DMS53 treated with DMSO at 0.1 percent for 48 hours (cell line): Measurements from ENCODE around the gene LAGE3.

Experiments used
- DNase-seq: peaks from one replicate; lab custom pipeline; 2025; ENCODE audit not compliant: unreplicated experiment; lab: John Stamatoyannopoulos, UW

The LAGE3 gene

GRCh38 chrX:154477891-154478477 is 1.1 kb downstream of the LAGE3 start:
- no peak for DNase-seq

- no peak for DNase-seq
Observed at GRCh38 chrX:154476821-154477220, 2.3 kb downstream of the LAGE3 start.

GRCh38 chrX:154473683-154474082 is 5.4 kb downstream of the LAGE3 start:
- DNase-seq: no peak

- no peak for DNase-seq
Observed at GRCh38 chrX:154472685-154473632, 6.1 kb downstream of the LAGE3 start.

GRCh38 chrX:154471839-154472684 is 7.0 kb downstream of the LAGE3 start:
- no peak for DNase-seq

GRCh38 chrX:154470914-154471568 is 8.0 kb downstream of the LAGE3 start:
- DNase-seq: no peak

GRCh38 chrX:154470434-154470833 is 8.6 kb downstream of the LAGE3 start:
- no peak for DNase-seq

GRCh38 chrX:154469880-154470279 is 9.2 kb downstream of the LAGE3 start:
- DNase-seq: no peak

GRCh38 chrX:154469114-154469513 is 10.0 kb downstream of the LAGE3 start:
- DNase-seq: no peak

- DNase-seq: no peak
Observed at GRCh38 chrX:154468217-154468616, 10.9 kb downstream of the LAGE3 start.

GRCh38 chrX:154467556-154467955 is 11.5 kb downstream of the LAGE3 start:
- no peak for DNase-seq

- DNase-seq: no peak
Observed at GRCh38 chrX:154466907-154467306, 12.2 kb downstream of the LAGE3 start.

GRCh38 chrX:154466036-154466435 is 13.0 kb downstream of the LAGE3 start:
- DNase-seq: no peak

- DNase-seq: no peak
Observed at GRCh38 chrX:154465601-154466000, 13.5 kb downstream of the LAGE3 start.

GRCh38 chrX:154464806-154465365 is 14.2 kb downstream of the LAGE3 start:
- DNase-seq: no peak

GRCh38 chrX:154463611-154464220 is 15.4 kb downstream of the LAGE3 start:
- no peak for DNase-seq

GRCh38 chrX:154462396-154462795 is 16.7 kb downstream of the LAGE3 start:
- no peak for DNase-seq

GRCh38 chrX:154460326-154460725 is 18.8 kb downstream of the LAGE3 start:
- no peak for DNase-seq

GRCh38 chrX:154459832-154460231 is 19.2 kb downstream of the LAGE3 start:
- no peak for DNase-seq
